HT1080 (cell line): ENCODE data around the gene TESK1. TPM values are rescaled to one million over a fixed set of nuclear protein-coding genes. Genes with fewer than 3 reads are reported as not detected.
A peak's percentile ranks its signal among the peaks of the same experiment; 100 is the strongest.
"Not testable (repeated sequence)": the region's sequence is repeated elsewhere in the genome, so short reads cannot be mapped to it uniquely, and the experiment has no call there.

Experiments
- DNase-seq: peaks from one replicate; pipeline ENCODE4 v3.0.0-alpha.2; 2015; ENCODE audit warnings: low read depth
- total RNA-seq: library from RNA; depleted of rRNA; stranded (reverse); fragments of >200 nt; shearing (Covaris generic); gene quantifications from 2 replicates; pipeline ENCODE4 v1.2.3, GENCODE V29; 2014

Gene TESK1
- total RNA-seq, 1 experiment from 2014 or later: 9.2 TPM

DNA sequence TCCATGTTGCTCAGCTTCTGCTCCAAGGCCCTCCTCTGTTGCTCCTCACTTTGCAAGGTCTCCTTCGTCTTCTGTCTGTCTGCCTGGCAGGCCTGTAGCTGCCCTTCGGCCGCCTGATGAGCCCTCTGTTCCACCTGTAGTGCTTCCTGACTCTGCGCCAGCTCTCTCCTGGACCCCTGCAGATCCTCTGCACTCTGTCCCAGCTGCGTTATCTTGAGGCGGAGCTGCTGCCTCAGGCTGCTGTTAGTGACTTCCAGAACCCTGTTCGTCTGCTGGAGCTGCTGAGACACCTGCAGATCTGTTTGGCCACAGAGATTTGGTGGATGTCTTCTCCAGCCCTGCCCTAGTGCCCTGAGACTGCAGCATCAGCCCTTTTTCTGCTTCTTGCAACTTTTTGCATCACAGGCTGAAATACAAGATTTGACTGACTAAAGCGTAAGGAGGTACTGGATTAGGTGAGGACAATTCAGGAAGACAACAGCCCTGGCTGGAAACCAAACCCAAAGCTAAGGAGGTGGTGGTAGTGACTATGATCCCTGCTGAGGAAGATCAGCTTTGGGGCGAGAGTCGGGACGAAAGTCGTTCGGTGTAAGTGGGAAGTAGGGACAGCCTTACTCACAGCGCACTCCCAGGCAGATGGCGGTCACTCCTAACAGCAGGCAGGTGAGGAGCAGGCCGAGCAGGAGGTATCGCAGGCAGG is 11.1 kb downstream of the TESK1 start:
- no peak for DNase-seq

GRCh38 chr9:35616681-35617459 is 11.8 kb downstream of the TESK1 start:
- no peak for DNase-seq

GRCh38 chr9:35617548-35617947 is 12.5 kb downstream of the TESK1 start:
- DNase-seq: no peak

GRCh38 chr9:35618325-35618727 is 13.3 kb downstream of the TESK1 start, which contains the start of gene CD72:
TSS of gene CD72 (minus strand) at chr9:35618413. CDS start at chr9:35618303, 110 bp downstream.
- DNase-seq: no peak

- DNase-seq: peak; percentile 15
These were observed 14.1 kb downstream of the TESK1 start for GRCh38 chr9:35618854-35619799.

DNA sequence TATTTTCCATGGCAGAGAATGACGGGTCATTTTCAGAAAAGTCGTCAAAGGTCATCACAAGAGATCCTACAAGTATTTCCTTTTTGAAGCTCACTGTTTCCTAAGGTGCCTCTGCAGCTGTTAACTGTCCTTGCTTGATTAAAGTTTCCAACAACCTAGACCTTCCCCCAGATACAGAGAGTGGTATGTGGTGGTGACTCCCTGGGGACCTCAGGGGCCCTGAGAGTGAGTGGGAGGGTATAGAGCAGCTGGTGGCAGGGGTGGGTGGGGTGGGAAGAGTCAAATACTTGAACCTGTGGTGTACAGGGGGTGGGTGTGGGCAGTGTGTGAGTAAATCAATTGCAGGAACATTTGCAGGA is 14.7 kb downstream of the TESK1 start:
- no peak for DNase-seq

DNA sequence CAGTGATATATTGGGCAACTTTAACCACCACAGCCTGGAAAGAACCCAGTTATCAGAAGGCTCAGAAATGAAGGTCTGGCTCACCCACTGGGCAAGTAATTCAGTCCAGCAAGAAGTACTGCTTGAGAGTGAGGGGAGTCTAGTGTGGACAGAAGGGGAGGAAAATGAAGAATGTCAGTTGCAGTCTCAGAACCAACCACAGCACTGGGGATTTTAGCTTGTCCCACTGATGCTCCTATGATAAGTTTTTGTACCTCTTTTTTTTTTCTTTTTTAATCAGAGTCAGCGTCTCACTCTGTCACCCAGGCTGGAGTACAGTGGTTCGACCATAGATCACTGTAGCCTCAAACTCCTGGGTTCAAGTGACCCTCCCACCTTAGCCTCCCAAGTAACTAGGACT is 22.5 kb downstream of the TESK1 start:
- DNase-seq: no peak

DNA sequence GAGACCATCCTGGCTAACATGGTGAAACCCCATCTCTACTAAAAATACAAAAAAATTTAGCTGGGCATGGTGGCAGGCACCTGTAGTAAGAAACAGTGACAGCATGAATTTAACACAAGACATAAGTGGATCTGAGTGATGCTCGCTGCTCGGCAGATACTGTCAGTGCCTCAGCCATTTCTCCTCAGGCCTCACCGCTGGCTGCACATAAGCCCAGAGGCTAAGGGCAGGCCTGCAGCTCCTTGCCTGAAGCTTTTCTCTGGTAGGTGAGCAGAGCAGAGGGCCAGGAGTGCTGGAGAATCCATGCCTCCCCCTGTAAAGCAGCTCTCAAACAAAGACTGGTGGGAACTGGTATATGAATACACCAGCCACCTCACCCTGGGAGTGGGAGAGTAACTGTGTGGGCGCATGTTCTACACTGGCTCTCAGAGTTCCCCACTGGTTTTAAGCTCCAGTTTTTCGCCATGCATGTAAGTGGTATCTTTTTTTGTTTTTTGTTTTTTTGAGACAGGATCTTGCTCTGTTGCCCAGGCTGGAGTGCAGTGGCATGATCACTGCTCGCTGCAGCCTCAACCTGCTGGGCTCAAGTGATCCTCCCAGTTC is 23.4 kb downstream of the TESK1 start:
- no peak for DNase-seq

DNA sequence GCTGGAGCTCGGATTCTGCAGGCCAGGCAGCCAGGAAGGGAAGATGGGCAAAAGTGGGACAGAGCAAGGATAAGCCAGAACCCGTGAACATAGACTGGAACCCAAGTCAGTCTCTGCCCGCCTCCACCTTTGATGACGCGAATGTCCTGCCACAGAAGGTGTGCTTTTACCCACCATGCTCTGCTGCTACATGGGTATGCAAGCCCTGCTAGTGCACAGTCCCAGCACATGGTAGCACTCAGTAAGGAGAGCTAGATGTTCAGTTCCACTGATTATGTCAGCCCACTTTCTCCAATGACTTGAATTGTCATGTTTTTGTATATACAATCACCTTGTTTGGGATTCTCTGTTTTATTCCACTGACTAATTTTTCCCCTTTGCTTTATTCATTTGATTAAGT is 24.5 kb downstream of the TESK1 start:
- no peak for DNase-seq

GRCh38 chr9:35635730-35636129 is 30.7 kb downstream of the TESK1 start:
- no peak for DNase-seq

GRCh38 chr9:35636135-35636876 is 31.2 kb downstream of the TESK1 start:
- DNase-seq: no peak

- DNase-seq: not testable (repeated sequence)
These were observed 31.8 kb downstream of the TESK1 start for GRCh38 chr9:35636877-35637246.

DNA sequence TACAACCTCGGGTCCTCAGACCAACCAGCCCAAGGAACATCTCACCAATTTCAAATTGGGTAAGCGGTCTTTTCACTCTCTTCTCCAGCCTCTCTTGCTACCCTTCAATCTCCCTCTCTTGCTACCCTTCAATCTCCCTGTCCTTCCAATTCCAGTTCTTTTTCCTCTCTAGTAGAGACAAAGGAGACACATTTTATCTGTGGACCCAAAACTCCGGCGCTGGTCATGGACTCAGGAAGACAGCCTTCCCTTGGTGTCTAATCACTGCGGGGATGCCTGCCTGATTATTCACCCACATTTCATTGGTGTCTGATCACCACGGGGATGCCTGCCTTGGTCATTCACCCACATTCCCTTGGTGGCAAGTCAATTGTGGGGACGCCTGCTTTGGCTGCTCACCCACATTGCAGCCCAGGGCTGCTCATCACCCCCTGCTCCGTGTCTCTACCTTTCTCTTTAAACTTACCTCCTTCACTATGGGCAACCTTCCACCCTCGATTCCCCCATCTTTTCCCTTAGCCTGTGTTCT is 32.4 kb downstream of the TESK1 start:
- not testable (repeated sequence) for DNase-seq

DNA sequence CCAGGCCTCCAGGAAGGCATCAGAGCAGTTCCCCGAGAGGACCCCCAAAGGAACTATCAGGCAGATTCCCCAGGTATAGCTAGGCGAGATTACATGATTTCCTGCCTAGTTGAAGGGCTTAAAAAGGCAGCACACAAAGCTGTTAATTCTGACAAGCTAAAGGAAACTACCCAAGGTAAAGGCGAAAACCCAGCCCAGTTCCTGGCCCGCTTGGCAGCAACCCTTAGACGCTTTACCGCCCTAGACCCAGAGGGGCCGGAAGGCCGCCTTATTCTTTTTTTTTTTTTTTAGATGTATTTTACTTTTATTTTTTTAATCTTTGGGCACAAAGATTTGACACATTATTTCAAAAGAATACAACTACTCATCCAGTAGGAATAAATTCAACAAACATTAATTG is 33.7 kb downstream of the TESK1 start:
- DNase-seq: not testable (repeated sequence)

GRCh38 chr9:35639225-35639624 is 34.2 kb downstream of the TESK1 start:
- DNase-seq: not testable (repeated sequence)

DNA sequence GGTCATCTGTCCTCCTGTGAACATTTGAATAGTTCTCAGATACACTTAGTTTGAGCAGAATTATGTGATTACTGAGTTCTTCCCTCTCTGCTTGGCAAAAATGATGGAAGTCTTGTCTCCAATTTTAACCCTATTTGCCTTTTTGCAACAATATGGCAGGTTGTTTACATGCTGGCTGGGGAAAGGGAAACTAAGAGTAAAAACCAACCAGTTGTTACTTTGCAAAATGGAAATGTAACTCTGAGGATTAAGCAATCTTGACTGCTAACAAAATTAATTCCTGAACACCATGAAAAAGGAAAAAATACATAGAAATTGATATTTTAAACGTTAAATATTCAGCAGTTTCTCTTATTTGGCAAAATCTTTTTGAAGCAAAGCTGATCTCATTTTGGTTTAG is 34.6 kb downstream of the TESK1 start:
- no peak for DNase-seq

- DNase-seq: not testable (repeated sequence)
These were observed 35.4 kb downstream of the TESK1 start for GRCh38 chr9:35640431-35640830.

DNA sequence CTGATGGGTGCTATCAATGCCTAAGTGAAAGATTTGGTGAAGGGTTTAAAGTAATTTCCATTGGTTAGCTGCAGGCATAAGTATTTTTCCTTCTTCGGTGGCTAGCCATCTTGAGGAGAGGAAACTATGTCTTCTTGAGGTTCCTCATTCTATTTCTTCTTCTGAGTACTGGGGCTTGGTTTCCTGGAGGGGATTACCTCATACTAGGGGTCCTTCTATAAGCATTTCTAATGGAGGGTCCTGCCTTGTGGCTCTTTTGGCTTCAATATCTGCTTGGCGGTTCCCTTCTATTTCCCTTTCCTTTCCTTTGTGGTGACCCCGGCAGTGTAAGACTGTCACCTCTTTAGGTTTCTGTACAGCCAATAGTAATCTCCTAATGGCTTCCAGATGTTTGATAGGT is 36.4 kb downstream of the TESK1 start:
- DNase-seq: not testable (repeated sequence)

DNA sequence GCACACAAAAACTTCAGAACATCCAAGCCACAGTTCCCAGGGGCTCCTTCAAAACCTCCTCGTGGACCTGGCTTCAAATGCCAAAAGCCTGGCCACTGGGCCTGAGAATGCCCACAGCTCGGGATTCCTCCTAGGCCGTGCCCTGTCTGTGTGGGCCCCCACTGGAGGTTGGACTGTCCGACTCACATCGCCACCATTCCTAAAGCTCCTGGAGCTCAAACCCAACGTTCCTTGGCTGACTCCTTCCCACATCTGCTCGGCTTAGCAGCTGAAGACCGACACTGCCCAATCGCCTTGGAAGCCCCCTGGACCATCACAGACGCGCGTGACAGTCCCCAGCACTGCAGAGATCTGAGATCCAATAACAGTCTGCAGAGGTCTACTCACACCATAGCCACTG is 38.0 kb downstream of the TESK1 start:
- no peak for DNase-seq

DNA sequence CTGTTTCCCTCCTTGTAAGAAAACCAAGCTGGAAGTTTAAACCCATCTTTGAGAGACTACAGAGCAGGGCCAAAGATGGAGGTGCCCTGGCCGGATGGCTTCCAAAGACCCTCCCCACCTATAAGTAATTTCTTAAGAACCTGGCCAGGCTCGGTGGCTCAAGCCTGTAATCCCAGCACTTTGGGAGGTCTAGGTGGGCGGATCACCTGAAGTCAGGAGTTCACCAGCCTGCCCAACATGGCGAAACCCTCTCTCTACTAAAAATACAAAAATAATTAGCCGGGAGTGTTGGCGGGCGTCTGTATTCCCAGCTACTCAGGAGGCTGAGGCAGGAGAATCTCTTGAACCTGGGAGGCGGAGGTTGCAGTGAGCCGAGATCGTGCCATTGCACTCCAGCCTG is 40.7 kb downstream of the TESK1 start:
- not testable (repeated sequence) for DNase-seq
